ENCODE results near the gene ARHGEF28.

Gene ARHGEF28

DNA sequence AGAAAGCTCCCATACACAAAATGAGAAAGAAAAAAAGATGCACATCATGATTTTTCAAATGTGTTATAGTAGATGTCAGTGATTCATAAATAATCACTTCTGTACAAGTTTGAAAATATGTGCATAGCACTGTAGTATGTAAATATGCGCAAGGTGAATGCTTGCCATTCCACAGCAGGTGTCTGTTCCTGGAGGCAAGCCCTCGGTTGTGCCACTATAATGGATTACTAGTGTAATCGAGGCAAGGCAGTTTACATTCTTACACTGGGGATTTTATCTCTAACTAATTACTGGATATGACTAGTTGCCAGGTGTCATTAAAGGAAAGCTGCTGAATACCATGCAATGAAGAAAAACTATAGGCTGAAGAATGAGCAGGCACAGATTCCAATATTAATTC is 93.6 kb downstream of the ARHGEF28 start:
- Histone ChIP-seq H3K27ac (ENCODE audit: low read length) (no peak overlapping the region), H3K4me2 (ENCODE audit: insufficient read depth, low read length) (no peak overlapping the region), H3K36me3 (ENCODE audit: insufficient read depth, low read length) (no peaks in the 10 kb centered on the region), H3K4me1 (ENCODE audit: insufficient read depth, low read length) (no peaks in the 10 kb centered on the region), H3K79me2 (ENCODE audit: insufficient read depth, low read length) (no peaks in the 10 kb centered on the region), H4K20me1 (ENCODE audit: insufficient read depth, low read length) (no peaks in the 10 kb centered on the region), H3K9ac (ENCODE audit: low read depth, low read length) (no peak overlapping the region), H2AFZ (ENCODE audit: low read depth, low read length) (no peak overlapping the region), H3K27me3 (ENCODE audit: insufficient read depth, low read length, poor library complexity) (peaks cover 5% of the 10 kb centered on the region), H3K4me3 (ENCODE audit: low read depth in 1 of 2, low read length in 2 of 2) (no peak overlapping the region), H3K9me3 (ENCODE audit: insufficient read depth, low read length, severe bottlenecking) (no peaks in the 10 kb centered on the region)
- TF ChIP-seq EZH2 (IDR thresholded peaks at IDR 0.05; ENCODE audit: borderline replicate concordance, low read depth, low read length, severe bottlenecking), result no peak
- TF ChIP-seq, protein P1, sequence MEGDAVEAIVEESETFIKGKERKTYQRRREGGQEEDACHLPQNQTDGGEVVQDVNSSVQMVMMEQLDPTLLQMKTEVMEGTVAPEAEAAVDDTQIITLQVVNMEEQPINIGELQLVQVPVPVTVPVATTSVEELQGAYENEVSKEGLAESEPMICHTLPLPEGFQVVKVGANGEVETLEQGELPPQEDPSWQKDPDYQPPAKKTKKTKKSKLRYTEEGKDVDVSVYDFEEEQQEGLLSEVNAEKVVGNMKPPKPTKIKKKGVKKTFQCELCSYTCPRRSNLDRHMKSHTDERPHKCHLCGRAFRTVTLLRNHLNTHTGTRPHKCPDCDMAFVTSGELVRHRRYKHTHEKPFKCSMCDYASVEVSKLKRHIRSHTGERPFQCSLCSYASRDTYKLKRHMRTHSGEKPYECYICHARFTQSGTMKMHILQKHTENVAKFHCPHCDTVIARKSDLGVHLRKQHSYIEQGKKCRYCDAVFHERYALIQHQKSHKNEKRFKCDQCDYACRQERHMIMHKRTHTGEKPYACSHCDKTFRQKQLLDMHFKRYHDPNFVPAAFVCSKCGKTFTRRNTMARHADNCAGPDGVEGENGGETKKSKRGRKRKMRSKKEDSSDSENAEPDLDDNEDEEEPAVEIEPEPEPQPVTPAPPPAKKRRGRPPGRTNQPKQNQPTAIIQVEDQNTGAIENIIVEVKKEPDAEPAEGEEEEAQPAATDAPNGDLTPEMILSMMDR (IDR thresholded peaks at IDR 0.05; ENCODE audit: borderline replicate concordance, extremely low read depth, low read length, poor library complexity, severe bottlenecking), result no peak
- DNase-seq (no peak), ATAC-seq (ENCODE audit: insufficient read depth, low read depth) (no peak)

DNA sequence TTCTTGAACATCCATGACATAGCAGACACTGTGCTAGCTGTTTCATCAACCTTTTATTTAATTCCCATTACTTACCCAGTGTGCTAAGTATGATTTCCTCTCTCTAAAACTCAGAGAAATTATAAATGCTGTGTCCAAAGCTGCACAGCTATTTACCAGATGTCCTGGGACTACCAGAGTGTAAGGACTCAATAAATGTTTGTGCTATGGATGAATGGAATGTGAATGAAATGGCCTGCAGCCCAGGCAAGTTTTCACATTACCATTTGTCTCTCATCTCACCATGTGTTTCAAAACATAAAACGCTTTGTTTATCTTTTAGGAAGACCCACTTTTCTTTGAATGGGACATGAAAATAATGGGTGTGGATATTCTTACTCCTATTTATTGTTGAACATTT is 96.2 kb downstream of the ARHGEF28 start:
- no peaks in the 10 kb centered on the region for H3K4me1 ChIP-seq (ENCODE audit: insufficient read depth, low read length)
- TF ChIP-seq EZH2 (IDR thresholded peaks at IDR 0.05; ENCODE audit: borderline replicate concordance, low read depth, low read length, severe bottlenecking), result no peak
- TF ChIP-seq, protein P1 (IDR thresholded peaks at IDR 0.05; ENCODE audit: borderline replicate concordance, extremely low read depth, low read length, poor library complexity, severe bottlenecking), result no peak
- H3K4me2 ChIP-seq (ENCODE audit: insufficient read depth, low read length), result no peak overlapping the region
- no peak overlapping the region for H3K27ac ChIP-seq (ENCODE audit: low read length)
- no peak overlapping the region for H2AFZ ChIP-seq (ENCODE audit: low read depth, low read length)
- DNase-seq (no peak), ATAC-seq (ENCODE audit: insufficient read depth, low read depth) (no peak)
- no peak overlapping the region for H3K9ac ChIP-seq (ENCODE audit: low read depth, low read length)
- H4K20me1 ChIP-seq (ENCODE audit: insufficient read depth, low read length), result no peaks in the 10 kb centered on the region
- no peaks in the 10 kb centered on the region for H3K79me2 ChIP-seq (ENCODE audit: insufficient read depth, low read length)
- H3K9me3 ChIP-seq (ENCODE audit: insufficient read depth, low read length, severe bottlenecking), result no peaks in the 10 kb centered on the region
- no peaks in the 10 kb centered on the region for H3K36me3 ChIP-seq (ENCODE audit: insufficient read depth, low read length)
- H3K4me3 ChIP-seq (ENCODE audit: low read depth in 1 of 2, low read length in 2 of 2), result no peak overlapping the region
- peaks cover 5% of the 10 kb centered on the region for H3K27me3 ChIP-seq (ENCODE audit: insufficient read depth, low read length, poor library complexity)

DNA sequence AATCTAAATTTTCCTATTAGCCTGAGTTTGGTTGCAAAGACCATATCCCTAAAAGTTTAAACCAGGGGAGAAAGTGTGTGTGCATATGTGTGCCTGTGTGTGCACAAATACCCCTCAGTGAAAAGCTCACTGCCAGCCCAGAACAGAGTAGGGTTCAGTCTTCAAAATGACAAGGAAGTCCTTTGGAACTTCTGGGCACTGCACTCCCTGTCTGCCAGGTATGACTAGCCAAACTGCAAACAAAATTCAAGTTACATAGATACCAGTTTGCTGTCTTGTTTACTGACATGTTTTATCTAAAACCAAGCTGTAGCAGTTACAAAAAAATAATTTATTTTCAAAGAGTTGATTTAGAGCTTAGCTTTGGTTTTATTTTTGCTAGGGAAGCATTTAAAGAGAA is 100.1 kb downstream of the ARHGEF28 start:
- Histone ChIP-seq H3K4me3 (ENCODE audit: low read depth in 1 of 2, low read length in 2 of 2) (no peak overlapping the region), H3K9ac (ENCODE audit: low read depth, low read length) (no peak overlapping the region), H3K27ac (ENCODE audit: low read length) (no peak overlapping the region), H3K79me2 (ENCODE audit: insufficient read depth, low read length) (no peaks in the 10 kb centered on the region), H3K9me3 (ENCODE audit: insufficient read depth, low read length, severe bottlenecking) (no peaks in the 10 kb centered on the region), H4K20me1 (ENCODE audit: insufficient read depth, low read length) (no peaks in the 10 kb centered on the region), H3K27me3 (ENCODE audit: insufficient read depth, low read length, poor library complexity) (peaks cover 13% of the 10 kb centered on the region), H2AFZ (ENCODE audit: low read depth, low read length) (no peak overlapping the region), H3K4me2 (ENCODE audit: insufficient read depth, low read length) (no peak overlapping the region), H3K4me1 (ENCODE audit: insufficient read depth, low read length) (no peaks in the 10 kb centered on the region), H3K36me3 (ENCODE audit: insufficient read depth, low read length) (no peaks in the 10 kb centered on the region)
- TF ChIP-seq EZH2 (IDR thresholded peaks at IDR 0.05; ENCODE audit: borderline replicate concordance, low read depth, low read length, severe bottlenecking), result no peak
- TF ChIP-seq, protein P1 (IDR thresholded peaks at IDR 0.05; ENCODE audit: borderline replicate concordance, extremely low read depth, low read length, poor library complexity, severe bottlenecking), result no peak
- ATAC-seq (ENCODE audit: insufficient read depth, low read depth), result no peak
- DNase-seq, result no peak

Measured in DND-41 (cell line).